WTC11 (cell line): Measurements from ENCODE around the gene ZNF394.

Experiments
- CTCF ChIP-seq: fragments of 200-600 bp; IDR thresholded peaks from 2 replicates; pipeline ENCODE4 v1.8.0; 2022; ENCODE audit warnings: antibody characterized with exemption
- HMGXB4 ChIP-seq: sonication (generic); formaldehyde crosslinking; IDR thresholded peaks from 2 replicates; pipeline ENCODE4 v1.8.1; 2023; ENCODE audit warnings: mild to moderate bottlenecking, moderate library complexity, missing genetic modification reagents
- JUN ChIP-seq: sonication (generic); formaldehyde crosslinking; IDR thresholded peaks from 2 replicates; pipeline ENCODE4 v1.8.0; 2023; ENCODE audit warnings: mild to moderate bottlenecking, missing genetic modification reagents
- ZBTB21 ChIP-seq: sonication (generic); formaldehyde crosslinking; IDR thresholded peaks from 2 replicates; pipeline ENCODE4 v1.8.1; 2023; ENCODE audit warnings: mild to moderate bottlenecking, missing genetic modification reagents, borderline replicate concordance
- ZNF263 ChIP-seq: sonication (generic); formaldehyde crosslinking; IDR thresholded peaks from 2 replicates; pipeline ENCODE4 v1.8.1; 2022; ENCODE audit warnings: low read depth, mild to moderate bottlenecking, moderate library complexity, missing genetic modification reagents

- TF ChIP-seq JUN (CRISPR knock-in tag) (no peak), CTCF (no peak), ZNF263 (CRISPR knock-in tag) (no peak), ZBTB21 (CRISPR knock-in tag) (no peak), HMGXB4 (CRISPR knock-in tag) (no peak)
These were observed 35.6 kb upstream of the ZNF394 start for GRCh38 chr7:99535667-99536066.
